HG03565 (cell line): ENCODE data around the gene EFNB1.

Experiments
- ATAC-seq: cut with Tn5 transposase; IDR thresholded peaks from one replicate; pipeline ENCODE4 v1.9.1; 2021; ENCODE audit warnings: mild to moderate bottlenecking, moderate library complexity; ENCODE audit not compliant: unreplicated experiment

The EFNB1 gene

DNA sequence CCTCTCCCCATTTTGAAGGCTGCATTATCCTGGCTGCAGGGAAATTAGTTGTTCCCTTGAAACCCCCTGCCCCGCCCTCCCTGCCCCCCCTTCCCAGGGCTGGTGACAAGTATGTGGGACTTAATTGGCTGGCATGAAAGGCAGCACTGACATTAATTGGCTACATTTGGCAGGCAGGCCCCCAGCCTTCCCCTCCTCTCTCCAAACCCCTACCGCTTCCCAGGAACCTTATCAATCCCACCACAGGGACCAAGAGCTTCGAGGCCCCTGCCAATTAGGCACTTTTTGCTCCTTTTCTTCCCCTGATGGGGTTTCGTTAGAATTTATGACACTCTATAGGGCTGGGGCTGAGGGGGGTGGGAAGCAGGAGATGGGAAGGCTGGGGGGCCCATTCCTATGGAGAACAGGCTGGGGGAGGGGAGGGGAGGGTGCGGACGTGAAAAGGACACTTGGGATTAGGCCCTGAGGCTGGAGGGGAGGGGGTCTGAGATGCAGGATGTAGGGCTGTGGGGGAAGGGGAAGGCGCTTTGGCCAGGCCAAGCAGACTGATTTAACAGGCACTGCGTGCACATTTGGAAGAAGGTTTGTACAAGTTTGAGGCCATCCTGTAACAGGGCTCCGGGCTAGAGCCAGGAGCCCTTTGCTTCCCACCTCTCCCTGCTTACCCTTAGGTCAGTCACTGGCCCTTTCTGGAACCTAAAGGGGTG is 52.2 kb downstream of the EFNB1 start:
- ATAC-seq = no peak

GRCh38 chrX:68881911-68882310 is 53.1 kb downstream of the EFNB1 start:
- ATAC-seq = no peak

- ATAC-seq = no peak
Measured at GRCh38 chrX:68883800-68884199, 55.0 kb downstream of the EFNB1 start.

GRCh38 chrX:68889249-68889648 is 60.4 kb downstream of the EFNB1 start:
- ATAC-seq = no peak
